HUES6 (cell line): ENCODE measurements around the gene PYGO2.

ENCODE experiments used
- H3K27ac ChIP-seq: 2 replicates; pipeline ENCODE4 v1.7.0; 2013; ENCODE audit warnings: low read depth, mild to moderate bottlenecking, low read length, inconsistent platforms
- H3K27me3 ChIP-seq: 2 replicates; pipeline ENCODE4 v1.6.1; 2013; ENCODE audit warnings: low read length; ENCODE audit not compliant: control insufficient read depth, insufficient read depth
- H3K36me3 ChIP-seq: 2 replicates; pipeline ENCODE4 v1.6.1; 2013; ENCODE audit warnings: low read length; ENCODE audit not compliant: control insufficient read depth, insufficient read depth
- H3K4me1 ChIP-seq: 2 replicates; pipeline ENCODE4 v1.6.1; 2013; ENCODE audit warnings: low read length; ENCODE audit not compliant: control insufficient read depth, insufficient read depth
- H3K4me3 ChIP-seq: 2 replicates; pipeline ENCODE4 v1.5.1; 2013; ENCODE audit warnings: low read depth, low read length
- H3K9ac ChIP-seq: one replicate; pipeline ENCODE4 v1.6.1; 2013; ENCODE audit warnings: mild to moderate bottlenecking, low read length
- H3K9me3 ChIP-seq: 2 replicates; pipeline ENCODE4 v1.6.1; 2013; ENCODE audit warnings: low read depth, low read length; ENCODE audit not compliant: control insufficient read depth, insufficient read depth

The PYGO2 gene

DNA sequence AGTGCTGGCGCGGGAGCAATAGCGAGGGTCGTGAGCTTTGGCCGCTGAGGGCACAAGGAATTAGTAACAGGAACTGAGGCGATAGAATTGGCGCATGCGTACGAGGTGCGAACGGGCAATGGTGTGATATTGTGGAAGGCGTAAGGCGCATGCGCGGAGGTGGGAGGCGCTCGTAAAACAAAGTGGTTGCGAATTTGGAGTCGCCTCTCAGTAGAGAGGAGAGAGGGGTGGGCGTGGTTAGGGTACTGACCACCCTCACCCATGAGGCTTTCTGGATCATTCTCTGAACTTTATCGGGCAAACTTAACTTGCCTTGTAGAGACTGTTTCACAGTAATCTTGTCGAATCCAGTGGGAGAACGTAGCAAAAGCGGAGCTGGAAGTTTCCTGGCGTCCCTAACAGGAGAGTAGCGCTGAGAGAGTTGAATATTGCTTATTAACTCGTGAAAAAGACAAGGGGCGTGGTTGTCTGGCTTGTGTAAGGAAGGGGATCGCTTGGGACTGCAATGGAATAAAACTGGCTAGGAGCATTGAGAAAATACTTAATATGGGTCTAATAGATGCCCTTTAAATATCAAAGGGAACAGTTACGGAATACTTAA lies 13.3 kb upstream of the PYGO2 start:
- Histone ChIP-seq H3K27ac (peak overlapping the region; percentile 61), H3K9me3 (no peaks in the 10 kb centered on the region), H3K4me1 (peaks cover 22% of the 10 kb centered on the region), H3K9ac (peak overlapping the region; percentile 90), H3K27me3 (no peaks in the 10 kb centered on the region), H3K36me3 (peaks cover 22% of the 10 kb centered on the region), H3K4me3 (peak overlapping the region; percentile 82)

DNA sequence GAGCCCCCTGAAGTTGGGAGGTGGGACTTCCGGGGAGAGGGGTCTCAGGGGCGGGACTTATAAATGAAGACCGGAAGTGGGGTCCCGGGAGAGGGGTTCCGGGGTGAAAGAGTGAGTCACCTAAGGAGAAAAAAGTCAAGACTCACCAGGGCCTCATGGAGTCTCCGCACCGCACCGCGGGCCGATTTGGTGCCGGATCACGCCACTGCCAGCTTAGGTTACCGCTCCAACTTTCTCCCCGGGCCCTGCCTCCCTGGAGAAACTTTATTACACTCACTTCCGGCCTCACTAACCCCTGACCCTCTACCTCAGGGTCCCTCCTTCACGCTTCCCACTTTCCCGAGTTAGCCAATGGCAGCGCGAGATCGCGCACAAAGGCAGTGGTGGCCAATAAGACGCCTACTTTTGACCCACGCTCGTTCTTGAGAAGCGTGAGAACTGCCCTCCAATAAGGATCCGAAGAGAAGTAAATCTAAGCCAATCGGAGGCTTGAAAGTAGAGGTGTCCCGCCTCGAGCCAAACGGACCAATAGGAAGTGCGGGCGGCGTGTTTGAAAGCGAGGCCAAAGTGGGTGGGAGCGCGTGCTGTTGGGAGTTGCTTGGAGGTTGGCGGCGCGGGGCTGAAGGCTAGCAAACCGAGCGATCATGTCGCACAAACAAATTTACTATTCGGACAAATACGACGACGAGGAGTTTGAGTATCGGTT lies 12.7 kb upstream of the PYGO2 start, which contains the start of gene CKS1B:
TSS of gene CKS1B (plus strand) at position 580 of the 706 bp plus-strand sequence. CDS start at position 645, 65 bp downstream.
- Histone ChIP-seq H3K27ac (peak within 1 kb of the TSS; percentile 95), H3K9me3 (no peaks in the 10 kb centered on the region), H3K27me3 (no peaks in the 10 kb centered on the region), H3K4me1 (peaks cover 22% of the 10 kb centered on the region), H3K36me3 (peaks cover 16% of the 10 kb centered on the region), H3K4me3 (peak within 1 kb of the TSS; percentile 82), H3K9ac (peak within 1 kb of the TSS; percentile 90)

DNA sequence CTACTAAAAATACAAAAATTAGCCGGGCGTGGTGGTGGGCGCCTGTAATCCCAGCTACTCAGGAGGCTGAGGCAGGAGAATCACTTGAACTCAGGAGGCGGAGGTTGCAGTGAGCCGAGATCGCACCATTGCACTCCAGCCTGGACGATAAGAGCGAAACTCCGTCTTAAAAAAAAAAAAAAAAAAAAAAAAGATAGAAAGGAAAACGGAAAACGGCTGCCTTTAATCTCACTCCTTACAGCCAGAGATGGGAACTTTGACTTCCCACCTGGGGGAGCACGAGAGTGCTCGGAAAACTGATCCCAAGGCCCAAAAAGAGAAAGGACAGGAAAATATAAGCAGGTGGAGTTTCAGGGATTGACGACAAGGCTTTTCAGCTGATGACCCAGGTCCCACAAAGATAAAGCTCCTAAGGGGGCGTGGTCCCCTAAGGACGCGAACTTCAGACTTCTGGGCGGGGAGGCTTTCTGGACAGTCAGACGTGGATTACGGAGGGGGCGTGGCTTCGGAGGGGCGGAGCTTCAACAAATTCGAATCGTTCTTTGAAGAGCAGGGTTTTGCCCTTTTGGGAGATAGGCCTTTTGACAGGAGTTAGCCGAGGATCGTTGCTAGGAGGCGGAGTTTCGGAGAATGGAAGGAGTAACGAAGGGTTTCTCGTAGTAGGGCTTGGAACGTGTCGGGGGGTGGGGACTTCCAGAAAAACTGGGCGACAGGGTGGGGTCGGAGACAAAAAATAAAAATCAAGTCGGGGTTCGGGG lies 11.9 kb upstream of the PYGO2 start:
- H3K27me3 ChIP-seq: no peaks in the 10 kb centered on the region
- H3K4me1 ChIP-seq: peaks cover 28% of the 10 kb centered on the region
- H3K27ac ChIP-seq: peak overlapping the region; percentile 95
- H3K4me3 ChIP-seq: peak overlapping the region; percentile 82
- no peaks in the 10 kb centered on the region for H3K9me3 ChIP-seq
- H3K9ac ChIP-seq: peak overlapping the region; percentile 90
- peaks cover 15% of the 10 kb centered on the region for H3K36me3 ChIP-seq

DNA sequence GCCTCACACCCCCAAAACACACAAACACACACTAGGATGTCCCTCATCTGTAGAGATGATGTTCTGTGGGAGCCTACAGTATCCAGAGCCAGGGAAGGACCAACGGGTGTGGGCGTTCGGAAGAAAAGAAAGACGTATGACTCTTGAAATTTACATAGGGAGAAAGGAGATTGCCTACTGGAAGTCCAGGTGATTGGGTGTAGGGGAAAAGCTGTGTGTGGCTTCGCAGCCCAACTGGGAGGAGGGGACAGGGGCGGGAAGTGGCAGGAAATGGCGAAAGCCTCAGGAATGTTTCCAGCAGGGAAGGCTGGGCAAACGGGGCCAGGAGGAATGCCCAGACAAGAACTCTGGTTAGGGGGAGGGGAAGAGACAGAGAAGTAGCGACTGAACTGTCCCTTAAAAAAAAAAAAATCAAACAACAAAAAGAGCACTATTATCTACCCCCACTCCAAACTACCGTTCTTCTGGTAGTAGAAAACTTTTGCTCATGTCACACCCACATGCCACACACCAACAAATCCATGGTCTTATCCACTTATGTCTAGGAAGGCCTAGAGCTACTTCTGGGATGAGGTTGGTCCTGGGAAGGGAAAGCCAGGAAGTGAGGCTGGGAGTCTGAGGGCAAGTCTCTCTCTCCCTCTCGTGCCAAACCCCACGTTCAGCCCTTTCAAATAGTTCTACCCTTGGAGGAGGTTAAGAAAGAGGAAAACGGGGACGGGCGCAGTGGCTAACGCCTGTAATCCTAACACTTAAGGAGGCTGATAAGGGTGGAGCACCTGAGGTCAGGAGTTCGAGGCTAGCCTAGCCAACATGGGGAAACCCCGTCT lies 11.1 kb upstream of the PYGO2 start:
- Histone ChIP-seq H3K9me3 (no peaks in the 10 kb centered on the region), H3K9ac (peak overlapping the region; percentile 90), H3K36me3 (peaks cover 15% of the 10 kb centered on the region), H3K4me1 (peaks cover 29% of the 10 kb centered on the region), H3K4me3 (peak overlapping the region; percentile 82), H3K27me3 (no peaks in the 10 kb centered on the region), H3K27ac (peak overlapping the region; percentile 95)

DNA sequence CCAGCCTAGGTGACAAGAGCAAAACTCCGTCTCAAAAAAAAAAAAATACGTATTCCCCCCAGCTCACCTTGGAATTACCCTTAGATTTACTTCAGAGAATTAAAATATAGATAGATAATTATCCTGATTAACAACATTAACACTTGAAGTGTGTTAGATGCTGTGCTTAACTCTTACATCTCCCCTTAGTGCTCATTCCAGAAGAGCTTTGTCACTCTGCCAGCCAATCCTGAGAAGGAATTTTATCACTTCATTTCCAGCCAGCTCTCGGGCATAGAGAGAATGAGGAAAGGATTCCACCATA lies 10.6 kb upstream of the PYGO2 start:
- no peaks in the 10 kb centered on the region for H3K9me3 ChIP-seq
- peak overlapping the region; percentile 95 for H3K27ac ChIP-seq
- peaks cover 29% of the 10 kb centered on the region for H3K4me1 ChIP-seq
- H3K9ac ChIP-seq: peak overlapping the region; percentile 90
- peak overlapping the region; percentile 82 for H3K4me3 ChIP-seq
- H3K36me3 ChIP-seq: peaks cover 16% of the 10 kb centered on the region
- H3K27me3 ChIP-seq: no peaks in the 10 kb centered on the region

DNA sequence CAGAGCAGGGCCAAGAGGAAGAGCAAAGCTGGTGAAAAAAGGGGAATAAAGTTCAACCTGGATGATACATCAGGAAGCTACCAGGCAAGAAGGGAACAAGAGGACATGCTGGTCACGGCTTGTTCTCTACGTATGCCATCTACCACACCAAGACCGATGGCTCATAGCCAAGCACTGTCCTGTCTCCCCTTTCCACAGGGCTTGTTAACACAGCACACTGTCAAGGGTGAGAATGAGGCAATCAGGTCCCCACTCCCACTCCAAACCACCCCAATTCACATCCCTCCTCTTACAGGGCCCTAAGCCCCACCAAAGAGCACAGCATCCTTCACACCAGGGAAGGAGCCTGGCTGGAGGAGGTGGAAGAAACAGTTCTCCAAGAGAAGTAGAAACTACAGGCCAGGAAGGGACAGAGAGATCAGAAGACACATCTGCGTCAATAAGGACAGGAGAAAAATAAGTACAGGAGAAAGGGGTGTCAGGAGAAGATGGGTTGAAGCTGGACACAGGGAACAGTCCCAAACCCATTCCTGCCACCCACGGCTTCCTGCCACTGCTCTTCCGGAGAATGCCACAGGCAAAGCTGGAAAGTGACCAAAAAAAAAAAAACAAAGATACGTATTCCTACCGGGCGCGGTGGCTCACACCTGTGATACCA lies 9.9 kb upstream of the PYGO2 start:
- Histone ChIP-seq H3K36me3 (peaks cover 23% of the 10 kb centered on the region), H3K4me3 (peak overlapping the region; percentile 65)

DNA sequence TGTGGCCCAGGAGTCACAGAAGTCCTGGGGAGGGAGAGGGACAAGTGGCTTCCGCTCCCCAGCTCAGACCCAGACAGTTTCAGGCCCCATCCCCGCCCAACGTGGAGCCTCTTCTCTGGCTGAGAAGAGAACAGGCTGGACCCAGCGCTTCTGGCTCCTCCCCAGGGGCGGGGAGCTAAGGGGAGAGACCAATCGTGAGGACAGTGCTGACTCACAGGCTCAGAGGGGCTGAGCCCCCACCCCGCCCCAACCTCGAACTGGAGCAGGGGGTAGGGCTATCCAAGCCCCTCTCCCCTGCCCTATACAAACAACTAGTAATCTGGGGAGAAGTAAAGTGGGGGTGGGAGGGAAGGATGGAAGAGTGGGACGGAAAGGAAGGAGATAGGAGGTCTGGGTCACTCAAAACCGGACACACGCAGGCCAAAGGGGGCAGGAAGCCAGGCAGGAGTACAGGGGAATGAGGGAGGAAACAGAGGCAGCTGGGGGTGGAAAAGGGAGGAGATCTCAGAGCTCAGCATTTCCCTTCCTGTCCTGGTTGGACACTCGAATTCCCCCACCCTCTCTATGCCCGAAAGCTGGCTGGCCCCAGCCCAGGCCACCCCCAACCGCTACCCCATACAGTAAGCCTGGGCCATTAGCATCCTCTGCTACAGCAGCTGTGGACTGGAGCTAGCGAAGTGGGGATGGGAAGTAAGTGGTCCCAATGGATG lies 9.2 kb upstream of the PYGO2 start, which contains the start of gene SHC1:
TSS of gene SHC1 (minus strand) at position 117 of the 710 bp plus-strand sequence. CDS start 221 bp downstream, outside the sequence.
- Histone ChIP-seq H3K4me1 (peaks cover 23% of the 10 kb centered on the region), H3K27ac (peak within 1 kb of the TSS; percentile 95), H3K9ac (peak within 1 kb of the TSS; percentile 90), H3K27me3 (no peaks in the 10 kb centered on the region), H3K4me3 (peak within 1 kb of the TSS; percentile 65), H3K9me3 (no peaks in the 10 kb centered on the region), H3K36me3 (peaks cover 30% of the 10 kb centered on the region)

More for the DNA sequence above, 9.9 kb upstream of the PYGO2 start:
- no peaks in the 10 kb centered on the region for H3K27me3 ChIP-seq
- peak overlapping the region; percentile 90 for H3K9ac ChIP-seq
- peaks cover 29% of the 10 kb centered on the region for H3K4me1 ChIP-seq
- H3K27ac ChIP-seq: peak overlapping the region; percentile 95
- no peaks in the 10 kb centered on the region for H3K9me3 ChIP-seq

DNA sequence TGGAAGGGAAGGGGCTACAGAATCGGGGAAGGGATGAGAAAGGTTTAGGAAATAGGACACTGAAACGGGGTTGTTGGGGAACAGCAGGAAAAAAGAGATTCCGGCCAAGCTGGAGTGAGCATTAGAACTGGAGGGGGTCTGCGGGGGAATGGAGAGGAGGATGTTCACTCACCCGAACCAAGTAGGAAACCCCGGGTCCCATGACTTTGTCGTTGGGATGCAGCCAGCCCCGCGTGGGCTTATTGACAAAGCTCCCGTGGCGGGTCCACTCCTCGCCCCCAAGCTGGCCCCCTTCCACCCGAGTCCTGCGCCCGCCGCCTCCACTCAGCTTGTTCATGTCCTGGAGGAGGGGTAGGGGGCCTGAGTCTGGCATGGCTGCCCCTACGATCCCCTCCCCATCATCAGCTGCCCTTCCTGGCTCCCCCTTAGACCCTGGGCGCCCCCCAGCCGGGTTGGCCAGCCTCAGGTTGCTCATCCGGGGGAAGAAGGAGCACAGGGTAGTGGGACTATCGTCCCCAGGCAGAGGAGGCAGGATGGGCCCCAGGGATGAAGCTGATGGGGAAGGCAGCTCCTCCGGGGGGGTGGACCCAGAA lies 8.4 kb upstream of the PYGO2 start:
- Histone ChIP-seq H3K36me3 (peaks cover 37% of the 10 kb centered on the region), H3K4me1 (peaks cover 23% of the 10 kb centered on the region), H3K9me3 (no peaks in the 10 kb centered on the region), H3K27ac (peak overlapping the region; percentile 95), H3K27me3 (no peaks in the 10 kb centered on the region), H3K4me3 (peak overlapping the region; percentile 65), H3K9ac (peak overlapping the region; percentile 90)

DNA sequence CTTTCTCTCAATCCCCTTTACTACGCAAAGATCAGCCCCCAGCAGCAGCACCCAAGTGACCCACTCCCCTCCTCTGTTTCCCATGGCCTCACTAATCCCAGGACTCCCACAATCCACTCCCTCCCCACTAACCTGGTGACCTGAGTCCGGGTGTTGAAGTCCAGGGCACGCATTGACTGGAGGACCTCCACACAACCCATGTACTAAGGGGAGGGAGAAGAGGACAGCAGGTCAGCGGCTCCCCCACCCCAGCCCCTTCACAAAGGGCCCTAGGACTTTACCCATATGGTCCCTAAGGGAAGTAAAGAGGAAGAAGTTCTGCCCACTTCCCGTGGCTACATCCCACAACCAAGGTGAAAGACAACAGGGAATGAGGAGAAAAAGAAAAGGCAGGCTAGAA lies 7.7 kb upstream of the PYGO2 start:
- peaks cover 45% of the 10 kb centered on the region for H3K36me3 ChIP-seq
- H3K4me1 ChIP-seq: peaks cover 23% of the 10 kb centered on the region
- peak overlapping the region; percentile 65 for H3K4me3 ChIP-seq
- no peaks in the 10 kb centered on the region for H3K9me3 ChIP-seq
- peak overlapping the region; percentile 90 for H3K9ac ChIP-seq
- H3K27me3 ChIP-seq: no peaks in the 10 kb centered on the region
- no peak overlapping the region for H3K27ac ChIP-seq
